IPS-18c (cell line): ENCODE measurements around the gene UVRAG.

ENCODE experiments used
- H3K4me3 ChIP-seq: 2 replicates; pipeline ENCODE4 v1.7.0; 2013; ENCODE audit warnings: low read depth, mild to moderate bottlenecking, low read length, moderate library complexity; ENCODE audit not compliant: insufficient read depth
- H3K9me3 ChIP-seq: one replicate; pipeline ENCODE4 v1.6.1; 2013; ENCODE audit warnings: mild to moderate bottlenecking, low read length, moderate library complexity; ENCODE audit not compliant: control insufficient read depth, insufficient read depth

The UVRAG gene

DNA sequence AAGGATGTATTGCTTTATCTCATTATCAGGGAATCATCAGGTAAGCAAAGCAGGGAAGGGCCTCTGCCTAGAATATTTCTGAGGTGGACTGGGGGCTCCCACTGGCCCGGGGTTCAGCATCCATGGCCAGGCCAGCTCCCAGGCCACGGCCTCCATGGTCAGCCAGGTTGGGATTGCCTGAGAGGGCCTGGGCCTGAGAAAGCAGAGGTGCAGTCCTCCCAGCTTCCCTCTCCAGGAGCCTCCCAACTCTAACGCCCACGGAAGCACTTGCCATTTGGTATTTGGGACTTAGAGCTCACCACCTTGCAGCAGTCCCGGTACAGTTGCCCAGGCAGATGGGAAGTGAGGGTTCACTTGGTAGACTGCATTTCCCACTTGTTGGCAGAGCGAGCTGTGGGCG lies 33.7 kb upstream of the UVRAG start:
- Histone ChIP-seq H3K4me3 (no peak overlapping the region), H3K9me3 (no peaks in the 10 kb centered on the region)

DNA sequence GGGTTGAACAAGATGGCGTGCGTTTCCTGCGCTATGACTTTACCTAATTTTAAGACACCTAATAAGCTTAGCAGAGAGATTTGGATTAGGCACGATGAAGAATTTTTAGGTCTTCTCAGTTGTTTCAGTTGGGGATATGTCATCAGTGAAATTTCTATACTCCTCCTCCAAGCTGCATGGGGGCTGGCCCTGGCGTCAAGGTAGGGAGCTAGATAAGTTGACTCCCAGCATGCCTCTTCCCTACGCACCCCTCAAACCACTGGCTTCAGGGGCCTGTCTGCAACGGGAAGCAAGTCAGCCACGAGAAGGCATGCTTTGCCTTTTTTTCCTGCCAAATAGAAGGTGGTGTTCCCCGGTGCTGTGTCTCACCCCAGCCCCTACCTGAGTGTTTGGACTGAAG lies 33.2 kb upstream of the UVRAG start:
- Histone ChIP-seq H3K9me3 (no peaks in the 10 kb centered on the region), H3K4me3 (no peak overlapping the region)

DNA sequence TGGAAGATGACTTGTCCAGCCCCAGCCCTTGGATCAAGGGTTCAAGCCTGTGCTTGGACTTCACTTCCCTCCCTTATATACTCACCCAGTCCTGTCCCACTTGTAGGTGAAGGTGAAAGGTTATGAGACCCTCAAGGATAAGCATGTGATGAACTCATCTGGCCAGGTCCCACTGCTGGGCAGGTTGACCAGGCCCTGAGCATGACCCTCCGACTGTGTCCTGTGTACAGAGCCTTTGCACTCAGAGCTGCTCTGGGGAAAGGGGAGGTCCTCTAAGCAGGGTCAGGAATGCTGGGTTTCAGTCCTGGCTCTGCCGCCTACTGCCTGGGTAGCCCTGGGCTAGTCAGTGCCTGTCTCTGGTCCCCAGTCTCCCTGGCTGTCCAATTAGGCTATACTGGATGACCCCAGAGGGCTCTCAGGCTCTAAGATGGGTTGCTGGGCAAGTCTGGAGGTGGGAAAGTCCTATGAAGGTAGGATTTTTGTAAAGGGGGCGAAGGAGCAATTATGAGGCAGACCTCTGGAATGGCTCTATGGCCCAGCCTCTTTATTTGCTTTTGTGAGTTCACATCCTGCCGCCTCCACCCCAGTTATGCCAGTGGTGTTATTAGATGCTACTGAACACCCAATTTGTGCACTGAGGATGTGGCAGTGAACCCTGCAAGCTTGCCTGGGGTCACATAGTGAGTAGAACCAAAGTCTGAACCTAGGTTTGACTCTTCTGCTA lies 32.3 kb upstream of the UVRAG start:
- Histone ChIP-seq H3K9me3 (no peaks in the 10 kb centered on the region), H3K4me3 (no peak overlapping the region)

DNA sequence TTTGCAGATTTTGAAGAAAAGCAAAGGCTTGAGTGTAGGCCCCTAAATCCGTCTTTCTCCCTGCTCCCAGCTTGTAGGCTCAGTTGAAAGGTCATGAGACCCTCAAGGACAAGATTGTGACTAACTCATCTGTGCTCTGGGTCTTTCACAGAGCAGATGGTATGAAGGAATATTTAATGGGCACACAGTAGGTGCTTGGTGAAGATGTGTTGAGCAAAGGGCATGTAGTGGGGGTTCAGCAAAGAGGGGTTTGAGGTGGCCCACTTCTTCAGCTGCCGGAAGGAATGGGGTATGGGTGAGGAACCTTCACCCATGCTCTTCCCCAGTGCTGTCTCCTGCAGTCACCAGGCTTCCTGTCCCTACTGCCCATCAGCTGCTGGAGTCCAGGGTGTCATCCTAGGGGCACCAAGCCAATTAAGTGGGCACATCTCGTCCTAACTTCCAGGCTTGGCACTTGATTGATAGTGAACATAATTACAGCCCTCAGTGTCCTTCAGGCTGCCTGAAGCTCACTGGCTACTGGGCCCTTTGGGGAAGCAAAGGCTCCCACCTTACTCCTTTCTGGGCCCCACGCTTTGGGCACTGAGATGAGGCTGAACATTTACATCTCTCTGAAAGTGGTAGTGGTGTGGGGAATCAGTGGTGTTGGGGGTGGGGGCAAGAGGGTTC lies 31.5 kb upstream of the UVRAG start:
- Histone ChIP-seq H3K9me3 (no peaks in the 10 kb centered on the region), H3K4me3 (no peak overlapping the region)

DNA sequence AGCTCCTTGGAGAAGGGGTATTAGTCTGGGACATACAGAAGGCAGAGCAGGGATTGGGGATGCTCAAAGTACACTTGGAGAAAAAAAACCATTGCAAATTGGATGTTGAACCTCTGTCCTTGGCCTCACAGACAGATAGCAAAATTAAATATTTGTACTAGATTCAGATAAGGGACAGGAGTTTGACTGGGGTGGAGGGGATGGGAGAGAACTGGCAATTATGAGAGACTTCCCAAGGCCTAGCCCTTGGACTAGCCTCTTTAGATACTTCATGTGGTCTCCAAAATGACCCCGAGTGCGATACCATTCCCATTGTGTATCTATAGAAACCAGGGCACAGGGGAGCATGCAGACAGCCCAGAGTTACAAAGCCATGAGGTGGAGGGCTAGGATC lies 30.9 kb upstream of the UVRAG start:
- no peak overlapping the region for H3K4me3 ChIP-seq
- no peaks in the 10 kb centered on the region for H3K9me3 ChIP-seq

DNA sequence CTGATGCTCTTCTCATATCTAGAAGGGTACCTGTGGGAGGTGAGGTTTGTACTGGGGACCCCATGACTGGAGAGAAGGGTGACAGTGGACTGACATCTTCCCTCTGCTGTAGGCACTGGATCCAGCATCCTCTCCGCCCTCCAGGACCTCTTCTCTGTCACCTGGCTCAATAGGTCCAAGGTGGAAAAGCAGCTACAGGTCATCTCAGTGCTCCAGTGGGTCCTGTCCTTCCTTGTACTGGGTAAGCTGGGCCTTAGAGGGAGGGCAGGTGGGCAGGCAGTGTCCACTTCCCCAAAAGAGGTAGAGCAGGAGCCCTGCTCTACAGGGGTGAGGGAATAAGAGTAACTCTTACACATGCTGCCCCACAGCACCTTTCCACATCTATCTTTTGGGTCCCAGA lies 30.5 kb upstream of the UVRAG start:
- H3K9me3 ChIP-seq: no peaks in the 10 kb centered on the region
- H3K4me3 ChIP-seq: no peak overlapping the region

DNA sequence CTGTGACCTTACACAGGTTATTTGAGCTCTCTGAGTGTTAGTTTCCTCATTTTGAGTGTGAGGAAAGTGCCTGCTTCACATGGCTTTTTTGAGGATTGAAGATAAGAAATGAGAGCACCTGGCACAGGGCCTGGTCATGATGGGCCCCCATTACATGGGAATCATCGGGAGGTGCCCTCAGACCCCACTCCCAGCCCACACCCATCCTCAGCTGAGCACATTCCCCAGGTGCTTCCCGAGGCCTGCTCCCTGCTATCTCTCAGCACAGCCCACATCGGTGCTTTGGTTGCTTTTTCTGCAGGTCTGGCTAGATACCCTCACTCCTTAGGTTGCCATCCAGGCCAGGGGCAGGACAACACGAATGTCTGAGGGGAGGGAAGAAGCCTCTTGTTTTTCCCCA lies 29.8 kb upstream of the UVRAG start:
- Histone ChIP-seq H3K9me3 (no peaks in the 10 kb centered on the region), H3K4me3 (no peak overlapping the region)

DNA sequence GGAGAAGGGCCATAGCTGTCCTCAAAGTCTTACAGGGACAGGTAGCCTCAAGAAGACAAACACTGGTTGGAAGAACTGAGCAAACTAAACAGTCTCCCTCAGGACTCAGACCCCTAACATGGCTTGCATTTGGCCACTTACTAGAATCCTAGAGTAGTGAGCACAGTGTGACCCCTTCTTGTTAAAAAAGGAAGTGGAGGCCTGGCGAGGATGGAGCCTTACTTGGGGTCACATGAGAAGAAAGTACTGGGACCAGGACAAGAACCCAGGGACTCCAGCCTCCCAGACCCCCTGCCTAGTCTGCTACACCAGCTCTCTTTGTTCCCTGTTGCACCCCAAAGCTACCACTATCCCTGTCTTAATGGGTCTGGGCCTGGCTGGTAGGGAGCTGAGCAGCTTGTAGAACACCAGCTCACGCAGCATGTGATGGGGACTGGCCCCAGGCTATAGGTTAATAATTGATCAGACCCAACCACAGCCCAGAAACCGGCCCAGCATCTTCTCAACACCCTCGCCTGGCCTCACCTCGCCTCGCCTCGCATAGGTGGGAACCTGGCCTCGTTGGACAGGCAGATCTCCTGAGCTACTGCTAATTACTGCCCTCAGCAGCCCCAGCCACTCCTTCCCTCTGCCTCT lies 28.8 kb upstream of the UVRAG start:
- no peaks in the 10 kb centered on the region for H3K9me3 ChIP-seq
- no peak overlapping the region for H3K4me3 ChIP-seq

DNA sequence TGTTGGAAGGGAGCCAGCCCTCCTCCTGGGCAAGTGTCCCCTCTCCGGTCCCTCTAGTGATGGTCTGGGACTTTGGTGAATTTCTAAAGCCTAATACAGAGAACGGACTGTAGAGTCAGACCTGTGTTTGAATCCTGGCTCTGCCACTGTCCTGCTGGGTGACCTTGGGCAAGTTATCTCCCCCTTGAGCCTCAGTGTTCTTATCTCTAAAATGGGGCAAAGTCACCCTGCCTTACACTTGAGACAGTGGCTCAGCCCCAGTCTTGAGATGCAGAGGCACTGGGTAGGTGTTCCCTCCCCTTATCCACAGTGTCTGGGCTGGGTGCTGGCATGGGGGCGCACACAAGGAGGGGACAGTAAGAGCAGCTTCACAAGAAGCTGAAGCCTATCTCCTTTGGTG lies 25.5 kb upstream of the UVRAG start:
- Histone ChIP-seq H3K4me3 (no peak overlapping the region), H3K9me3 (no peaks in the 10 kb centered on the region)

DNA sequence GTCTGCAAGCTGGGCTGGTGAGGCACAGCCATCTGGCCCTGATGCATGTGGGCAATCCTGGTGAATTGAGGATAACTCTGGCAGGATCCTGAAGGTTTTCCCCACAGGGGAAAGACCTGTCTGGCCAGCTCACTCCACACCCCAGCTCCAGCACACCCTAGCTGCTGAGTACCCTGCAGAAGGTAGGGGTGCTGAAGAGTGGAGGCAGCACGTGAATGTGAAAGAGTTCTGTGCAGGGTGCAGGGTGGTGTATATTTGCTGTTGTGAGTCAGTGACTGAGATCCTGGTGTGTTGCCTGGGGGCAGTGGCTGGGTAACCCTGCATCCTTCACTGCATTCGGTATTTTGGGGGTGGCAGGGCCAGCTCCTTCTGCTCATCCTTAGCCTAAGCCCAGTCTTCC lies 24.0 kb upstream of the UVRAG start:
- Histone ChIP-seq H3K9me3 (no peaks in the 10 kb centered on the region), H3K4me3 (no peak overlapping the region)

DNA sequence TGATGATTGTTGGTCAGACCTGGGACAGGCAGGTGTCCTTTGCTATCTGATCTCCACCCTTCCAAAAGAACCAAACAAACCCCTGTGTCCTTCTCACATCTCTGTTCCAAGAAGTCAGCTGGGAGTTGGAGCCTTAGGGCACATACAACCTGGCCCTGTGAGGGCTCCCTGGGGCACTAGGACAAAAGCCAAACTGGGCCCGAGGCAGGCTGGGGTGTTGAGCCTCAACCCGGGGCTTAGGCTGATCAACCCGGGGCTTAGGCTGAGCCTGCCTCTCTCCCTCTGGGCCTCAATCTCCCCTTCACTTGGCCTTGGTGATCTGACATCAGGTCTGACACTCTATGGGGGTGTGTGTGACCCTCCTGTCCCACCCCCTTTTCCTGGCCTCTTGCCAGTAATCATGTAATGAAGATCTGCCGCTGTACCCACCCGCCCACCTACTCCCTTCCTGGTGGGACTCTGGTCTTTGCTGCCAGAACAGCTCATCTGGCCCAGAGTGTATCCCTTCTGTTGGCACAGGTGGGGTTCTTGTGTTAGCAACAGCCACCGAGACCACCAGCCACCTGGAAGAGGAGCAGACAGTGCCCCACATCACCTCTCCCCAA lies 22.8 kb upstream of the UVRAG start:
- Histone ChIP-seq H3K4me3 (no peak overlapping the region), H3K9me3 (no peaks in the 10 kb centered on the region)

DNA sequence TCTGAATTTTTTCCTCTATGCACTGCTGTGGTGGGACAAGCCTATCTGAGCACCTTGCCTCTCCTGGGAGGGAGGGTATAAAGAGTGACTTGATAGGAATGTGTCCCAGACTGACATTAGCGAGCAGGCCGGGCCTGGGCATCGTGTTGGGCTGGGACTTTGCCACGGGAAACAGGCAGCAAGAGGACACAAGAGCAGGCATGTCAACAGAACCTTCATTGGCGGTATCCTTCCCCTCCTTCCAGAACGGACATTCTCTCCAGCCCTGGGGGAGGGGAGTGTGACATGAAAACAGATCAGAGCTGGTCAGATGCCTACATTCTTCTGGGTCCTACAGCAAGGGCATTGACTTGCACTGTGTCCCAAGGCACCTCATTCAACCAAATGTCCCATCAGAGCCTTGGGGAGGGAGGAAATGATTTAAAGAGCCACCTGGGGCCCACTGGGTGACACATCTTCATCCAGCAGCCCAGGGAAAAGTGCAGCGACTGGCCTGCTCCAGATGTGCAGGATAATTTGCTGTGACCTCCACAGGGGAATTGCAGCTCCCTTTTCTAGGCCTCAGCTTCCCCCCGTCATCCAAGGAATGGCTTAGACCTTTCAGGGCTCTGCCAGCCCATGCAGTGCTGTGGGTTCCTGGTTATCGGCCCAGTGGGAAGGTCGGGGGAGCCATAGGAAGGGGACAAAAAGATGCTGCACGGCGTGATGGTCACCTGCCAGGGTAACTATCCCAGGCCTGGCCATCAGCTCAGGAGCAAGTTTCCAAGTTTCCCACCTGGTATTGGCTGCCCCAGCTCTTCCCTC lies 21.8 kb upstream of the UVRAG start:
- no peak overlapping the region for H3K4me3 ChIP-seq

DNA sequence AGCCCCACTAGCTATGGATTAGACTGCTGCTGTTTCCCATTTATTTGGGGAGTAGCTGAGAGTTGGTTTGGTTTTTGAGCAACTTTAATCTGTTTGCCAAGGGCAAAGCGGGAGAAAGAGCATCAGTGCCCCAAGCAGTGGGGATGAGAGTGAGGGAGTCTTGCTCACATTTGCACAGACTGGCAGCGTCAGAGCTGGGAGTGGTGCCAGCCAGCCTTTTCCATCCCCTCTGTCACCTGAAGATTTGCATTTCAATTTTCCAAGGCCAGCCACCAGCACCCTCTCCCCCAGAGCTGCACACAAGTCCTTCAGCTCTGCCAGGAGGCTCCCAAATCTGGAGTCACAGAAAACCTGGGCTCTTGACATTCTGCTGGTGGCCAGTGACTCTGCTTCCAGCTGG lies 21.0 kb upstream of the UVRAG start:
- no peaks in the 10 kb centered on the region for H3K9me3 ChIP-seq
- H3K4me3 ChIP-seq: no peak overlapping the region

More for the DNA sequence above, 21.8 kb upstream of the UVRAG start:
- no peaks in the 10 kb centered on the region for H3K9me3 ChIP-seq

DNA sequence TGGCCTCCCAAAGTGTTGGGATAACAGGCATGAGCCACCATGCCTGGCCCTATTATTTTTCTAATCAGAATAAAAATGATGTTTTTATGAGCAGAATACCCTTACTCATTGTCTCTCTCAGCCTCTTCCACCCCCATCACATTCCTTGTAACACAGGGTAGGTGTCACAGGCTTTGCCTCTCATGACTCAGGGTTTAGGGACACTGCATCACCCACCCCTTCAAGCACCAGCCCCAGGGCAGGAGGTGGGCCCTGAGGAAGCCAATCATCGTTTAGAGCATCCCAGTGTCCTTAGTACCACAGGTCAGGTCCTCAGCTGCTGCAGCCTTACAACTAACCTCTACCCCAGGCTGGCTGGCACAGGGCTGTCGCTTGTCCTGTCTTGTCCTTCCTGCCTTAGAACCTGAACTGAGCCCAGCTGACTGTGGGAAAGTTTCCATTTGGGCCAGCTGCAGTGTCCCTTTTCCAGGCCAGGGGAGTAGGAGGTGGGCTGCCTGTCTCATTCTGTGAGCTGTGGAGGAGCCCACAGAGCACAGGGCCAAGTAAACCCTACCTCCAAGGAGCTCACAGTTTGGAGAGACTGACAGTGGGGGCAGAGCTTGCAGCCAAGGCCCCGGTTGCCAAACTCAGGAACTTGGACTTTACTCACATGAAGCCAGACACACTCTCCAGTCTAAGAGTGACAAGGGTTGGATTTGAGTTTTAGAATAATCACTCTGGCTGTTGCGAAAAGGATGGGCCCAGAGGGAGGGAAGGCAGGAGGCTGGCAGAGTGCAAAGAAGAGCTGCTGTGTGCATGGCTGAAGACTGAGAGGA lies 19.5 kb upstream of the UVRAG start:
- no peaks in the 10 kb centered on the region for H3K9me3 ChIP-seq

DNA sequence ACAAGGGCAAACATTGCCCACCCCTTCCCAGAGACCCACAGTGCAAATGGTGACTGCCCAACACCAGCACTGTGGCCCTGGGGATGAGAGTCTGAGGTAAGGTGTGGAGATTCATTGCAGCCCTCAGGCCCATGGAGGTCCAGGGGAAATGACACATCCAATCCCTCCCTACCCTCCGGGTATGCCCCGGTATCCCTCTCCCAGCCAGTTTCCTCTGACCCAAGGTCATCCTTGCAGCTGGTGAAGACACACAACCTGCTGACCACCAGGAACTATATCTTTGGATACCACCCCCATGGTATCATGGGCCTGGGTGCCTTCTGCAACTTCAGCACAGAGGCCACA lies 18.9 kb upstream of the UVRAG start:
- Histone ChIP-seq H3K4me3 (no peak overlapping the region), H3K9me3 (no peaks in the 10 kb centered on the region)

More for the DNA sequence above, 19.5 kb upstream of the UVRAG start:
- no peak overlapping the region for H3K4me3 ChIP-seq

DNA sequence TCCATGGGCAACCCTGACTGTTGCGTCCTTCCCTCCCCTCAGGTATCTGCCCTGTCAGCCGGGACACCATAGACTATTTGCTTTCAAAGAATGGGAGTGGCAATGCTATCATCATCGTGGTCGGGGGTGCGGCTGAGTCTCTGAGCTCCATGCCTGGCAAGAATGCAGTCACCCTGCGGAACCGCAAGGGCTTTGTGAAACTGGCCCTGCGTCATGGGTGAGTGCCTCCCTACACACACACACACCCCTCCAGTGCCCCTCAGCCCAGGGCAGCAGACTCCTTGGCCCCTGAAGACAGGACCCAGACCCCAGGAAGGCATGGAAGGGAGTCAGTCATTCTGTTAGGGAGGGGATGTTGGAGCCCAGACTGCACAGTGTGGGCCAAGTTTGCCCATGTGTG lies 17.9 kb upstream of the UVRAG start:
- H3K4me3 ChIP-seq: no peak overlapping the region
- no peaks in the 10 kb centered on the region for H3K9me3 ChIP-seq

DNA sequence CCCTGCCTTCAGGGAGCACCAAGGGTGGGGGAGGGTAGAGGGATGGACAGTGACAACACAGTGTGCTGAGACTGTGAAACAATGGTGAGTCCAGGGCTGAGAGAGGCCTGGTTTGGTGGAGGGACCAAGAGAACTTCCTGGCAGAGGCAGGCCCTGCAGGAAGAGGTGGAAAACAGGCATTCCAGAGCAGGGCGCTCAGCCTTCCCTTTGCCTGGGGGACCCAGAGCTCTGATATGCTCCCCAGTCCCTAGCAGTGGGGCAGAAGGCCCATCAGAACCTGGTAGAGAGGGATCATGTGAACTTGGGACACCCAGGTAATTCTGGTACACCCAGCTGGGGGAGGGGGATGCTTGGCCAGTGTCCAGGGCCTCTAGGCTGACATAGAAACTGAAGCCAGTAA lies 17.2 kb upstream of the UVRAG start:
- no peaks in the 10 kb centered on the region for H3K9me3 ChIP-seq
- no peak overlapping the region for H3K4me3 ChIP-seq
